Subcutaneous adipose tissue (tissue), 4 donors: ENCODE results near the gene PRDM16. TPM values are rescaled to one million over a fixed set of nuclear protein-coding genes. Genes with fewer than 3 reads are reported as not detected.

Source experiments
- CTCF ChIP-seq: fragments of 450-650 bp; IDR thresholded peaks from one replicate; pipeline ENCODE4 v1.5.1; 2016; ENCODE audit warnings: low read depth, mild to moderate bottlenecking, control low read depth, antibody characterized with exemption, moderate library complexity
- total RNA-seq, 4 donors: library from RNA; depleted of rRNA; stranded (reverse); fragments of >200 nt; gene quantifications; one replicate each; pipeline ENCODE4 v1.1.0, GENCODE V29; 2016

The PRDM16 gene
- total RNA-seq, 4 donors from 2014 or later: 0.82 to 1.7 (median 1.1) TPM

- no peak for TF ChIP-seq CTCF
Observed at GRCh38 chr1:3363023-3363422, 294.0 kb downstream of the PRDM16 start.

- TF ChIP-seq CTCF: no peak
Observed at GRCh38 chr1:3363756-3364155, 294.8 kb downstream of the PRDM16 start.

- TF ChIP-seq CTCF: no peak
Observed at GRCh38 chr1:3364551-3364950, 295.5 kb downstream of the PRDM16 start.

GRCh38 chr1:3364983-3365382, 296.0 kb downstream of the PRDM16 start:
- no peak for TF ChIP-seq CTCF

- TF ChIP-seq CTCF: no peak
Observed at GRCh38 chr1:3365523-3366125, 296.6 kb downstream of the PRDM16 start.

- no peak for TF ChIP-seq CTCF
Observed at GRCh38 chr1:3366126-3367051, 297.4 kb downstream of the PRDM16 start.

GRCh38 chr1:3367376-3367775, 298.4 kb downstream of the PRDM16 start:
- no peak for TF ChIP-seq CTCF
